Activated T-cell treated with anti-CD3 and anti-CD28 coated beads for 48 hours (primary cell): ENCODE measurements around the gene ANAPC16.
"Not testable (repeated sequence)": the region's sequence is repeated elsewhere in the genome, so short reads cannot be mapped to it uniquely, and the experiment has no call there.

Source experiments
- DNase-seq: peaks from one replicate; pipeline ENCODE4 v3.0.0-alpha.2; 2020; ENCODE audit warnings: low read depth

The ANAPC16 gene

DNA sequence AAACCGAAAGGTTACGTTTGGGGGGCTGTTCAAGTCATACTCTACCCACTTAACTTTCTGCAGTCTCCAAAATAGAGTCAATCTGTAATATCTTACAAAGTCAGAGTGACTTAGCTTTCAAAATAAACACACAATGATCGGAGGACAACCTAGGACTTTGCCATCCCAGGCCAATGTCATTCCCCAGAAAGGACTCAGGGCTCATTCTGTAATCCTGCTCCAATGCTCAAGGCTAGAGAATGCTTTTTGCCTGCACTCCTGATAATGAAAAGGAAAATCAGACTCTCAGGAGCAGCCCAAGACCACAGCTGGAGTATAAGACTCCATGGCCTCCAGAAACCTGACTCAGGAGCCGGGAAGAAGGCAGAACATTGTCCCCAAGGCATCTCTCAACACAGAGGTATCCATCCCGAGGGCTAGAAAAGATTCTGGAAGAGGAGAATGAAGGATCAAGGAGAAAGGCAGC is 28.8 kb downstream of the ANAPC16 start:
- DNase-seq = no peak

- no peak for DNase-seq
These were observed 30.2 kb downstream of the ANAPC16 start for GRCh38 chr10:72245949-72246525.

DNA sequence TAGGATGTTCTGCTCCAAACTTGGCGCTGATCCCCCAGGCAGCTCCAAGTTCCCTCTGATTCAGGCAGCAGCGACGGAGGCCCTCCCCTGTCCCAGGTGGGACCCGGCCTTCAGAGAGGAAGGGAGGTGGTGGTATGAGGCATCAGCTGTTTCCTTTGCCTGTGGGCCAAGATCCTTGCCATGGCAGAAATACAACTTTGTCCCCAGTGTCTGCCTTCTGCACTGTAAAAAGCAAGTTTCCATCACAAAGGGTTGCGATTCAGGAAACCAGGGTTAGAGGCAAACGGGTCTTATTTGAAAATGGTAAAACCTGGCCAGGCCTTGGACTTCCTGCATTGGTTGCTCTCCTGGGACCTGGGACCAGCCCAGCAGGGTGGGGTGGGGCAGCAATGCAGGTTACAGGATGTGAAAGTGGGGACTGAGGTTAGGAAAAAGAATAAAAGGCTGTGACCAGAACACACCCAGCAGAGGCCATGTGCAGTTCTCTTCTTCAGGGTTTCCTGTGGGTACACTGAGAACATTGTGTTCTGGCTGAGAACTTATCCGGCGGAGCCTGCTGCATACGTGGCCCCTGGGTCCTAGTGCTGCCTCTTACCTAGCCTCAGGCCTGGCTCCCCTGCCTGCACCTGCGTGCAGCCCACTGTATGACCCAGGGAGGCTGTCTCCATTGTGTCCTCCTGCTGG is 32.8 kb downstream of the ANAPC16 start:
- peak; percentile 66 for DNase-seq

- DNase-seq = not testable (repeated sequence)
These were observed 33.5 kb downstream of the ANAPC16 start for GRCh38 chr10:72249176-72249862.

DNA sequence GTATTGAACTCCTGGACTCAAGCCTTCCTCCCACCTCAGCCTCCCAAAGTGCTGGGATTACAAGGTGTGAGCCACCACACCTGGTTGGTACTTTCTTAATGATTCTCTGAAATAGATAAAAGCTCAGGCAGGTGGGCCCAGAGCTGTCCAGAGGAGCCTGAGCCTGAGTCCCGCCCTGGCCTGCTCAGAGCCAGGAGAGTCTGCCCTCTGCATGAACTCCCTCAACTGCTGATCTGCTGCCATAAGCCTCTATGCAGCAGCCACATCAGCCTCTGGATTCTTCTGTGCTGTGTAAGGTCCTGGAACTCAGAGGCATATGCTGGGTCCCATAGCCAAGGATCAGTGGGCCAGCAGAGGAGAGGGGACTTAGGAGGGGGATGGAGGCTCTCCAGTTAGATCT is 34.9 kb downstream of the ANAPC16 start:
- DNase-seq = no peak

DNA sequence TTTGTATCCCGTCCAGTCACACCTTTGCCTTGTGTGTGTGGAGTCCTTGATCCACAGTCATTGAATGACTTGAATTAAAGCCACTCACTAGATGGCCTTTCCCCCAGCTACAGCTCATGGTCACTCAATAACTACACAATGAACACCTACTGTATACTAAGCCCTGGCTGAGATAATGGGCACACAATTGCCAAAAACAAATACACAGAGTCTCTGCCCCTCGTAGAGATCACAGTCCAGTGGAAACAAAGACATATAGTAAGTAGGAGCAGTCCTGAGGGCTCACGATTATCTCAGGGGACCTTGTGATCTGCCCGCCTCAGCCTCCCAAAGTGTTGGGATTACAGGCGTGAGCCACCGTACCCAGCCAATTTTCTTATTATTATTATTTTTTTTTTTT is 35.8 kb downstream of the ANAPC16 start:
- DNase-seq = no peak

- DNase-seq = no peak
These were observed 37.2 kb downstream of the ANAPC16 start for GRCh38 chr10:72252972-72253371.

DNA sequence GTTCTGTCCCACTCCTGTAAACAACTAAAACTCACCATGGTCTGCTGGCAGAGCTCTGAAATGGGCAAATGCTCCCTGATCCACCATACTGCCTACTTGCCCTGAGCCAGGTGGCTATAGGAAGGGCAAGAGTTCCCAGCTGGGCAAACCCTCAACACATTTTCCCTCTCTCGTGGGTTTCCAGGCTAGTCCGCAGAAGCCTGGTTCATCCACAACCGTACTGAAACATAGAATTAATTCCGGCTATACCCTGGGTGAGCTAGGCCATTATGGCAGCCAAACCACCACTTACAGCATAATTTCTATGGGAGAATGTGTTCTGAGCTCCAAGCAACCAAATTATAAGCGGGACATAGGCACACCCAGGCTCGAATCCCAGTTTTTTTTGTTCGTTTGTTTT is 37.8 kb downstream of the ANAPC16 start:
- no peak for DNase-seq

DNA sequence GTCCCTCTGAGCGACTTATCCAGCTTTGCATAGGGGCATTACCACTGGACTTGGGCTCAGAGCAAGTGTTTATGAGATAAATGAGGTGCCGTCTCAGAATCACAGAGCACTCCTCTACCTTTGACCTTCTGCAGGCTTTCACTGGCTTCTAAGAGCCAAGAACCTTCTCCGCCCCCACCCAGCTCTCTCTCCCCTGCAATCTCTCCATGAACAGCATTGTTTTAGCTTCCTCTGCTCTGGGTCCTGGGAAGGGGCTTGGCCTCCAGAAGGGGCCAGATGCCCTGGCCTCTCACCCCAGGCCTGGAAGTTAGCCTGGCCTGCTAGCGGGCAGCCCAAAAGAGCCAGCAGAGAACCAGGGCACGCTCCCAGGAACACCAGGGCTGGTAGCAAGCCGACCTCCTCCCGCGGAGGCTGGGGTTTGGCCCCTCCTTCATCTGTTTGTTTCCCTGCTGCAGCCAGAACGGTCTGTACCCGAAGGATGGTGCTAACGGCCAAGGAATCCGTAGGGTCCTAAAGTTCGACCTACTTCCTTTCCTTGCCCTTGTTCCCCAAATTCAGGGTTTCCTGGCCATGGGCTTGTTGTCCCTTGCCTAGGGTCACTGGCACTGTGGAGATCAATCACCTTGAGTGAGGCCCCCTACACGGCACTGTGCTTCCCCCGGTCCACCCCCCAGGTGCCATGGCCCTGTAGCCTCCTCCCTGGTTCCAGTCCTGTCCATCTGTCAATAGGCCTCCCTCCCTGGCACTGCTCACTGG is 39.2 kb downstream of the ANAPC16 start:
- DNase-seq = no peak

- DNase-seq = no peak
These were observed 40.3 kb downstream of the ANAPC16 start for GRCh38 chr10:72255977-72256729.

- DNase-seq = no peak
These were observed 41.5 kb downstream of the ANAPC16 start for GRCh38 chr10:72257051-72257892.

- DNase-seq = no peak
These were observed 42.8 kb downstream of the ANAPC16 start for GRCh38 chr10:72258617-72259016.

DNA sequence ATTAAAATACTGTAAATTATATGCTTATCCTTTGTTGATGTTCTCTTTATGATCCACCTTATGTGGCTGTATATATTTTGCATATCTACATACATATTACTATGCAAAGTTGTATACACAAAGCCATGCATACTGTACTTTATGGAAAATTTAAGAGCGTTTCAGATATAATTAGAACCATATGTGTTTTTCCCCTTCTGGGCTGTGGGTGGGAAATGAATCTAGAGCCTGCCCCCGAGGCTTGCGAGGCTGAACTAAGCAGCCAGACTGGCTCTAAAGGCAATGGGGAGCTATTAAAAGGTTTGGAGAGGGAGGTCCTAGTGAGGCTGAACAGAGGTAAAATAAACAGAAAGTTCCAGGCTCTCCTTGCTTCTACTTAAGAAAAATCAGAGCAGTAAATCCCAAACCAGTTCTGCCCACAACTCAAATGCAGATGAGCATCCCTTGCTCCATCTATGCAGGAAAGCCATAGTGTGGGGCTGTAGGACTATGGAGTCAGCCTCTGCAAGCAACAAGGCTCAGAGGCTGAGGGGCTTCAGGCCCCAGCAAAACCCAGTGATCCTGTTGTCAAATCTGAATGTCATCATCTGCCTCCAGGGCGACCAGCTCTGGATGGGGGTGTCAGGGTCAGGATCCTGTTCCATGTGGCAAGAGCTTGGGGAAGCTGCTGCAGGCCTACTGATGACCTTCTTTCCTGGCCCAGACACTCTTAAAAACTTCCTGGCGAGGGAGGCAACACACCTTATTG is 43.9 kb downstream of the ANAPC16 start:
- no peak for DNase-seq

- peak; percentile 92 for DNase-seq
These were observed 44.6 kb downstream of the ANAPC16 start for GRCh38 chr10:72260239-72260975.

DNA sequence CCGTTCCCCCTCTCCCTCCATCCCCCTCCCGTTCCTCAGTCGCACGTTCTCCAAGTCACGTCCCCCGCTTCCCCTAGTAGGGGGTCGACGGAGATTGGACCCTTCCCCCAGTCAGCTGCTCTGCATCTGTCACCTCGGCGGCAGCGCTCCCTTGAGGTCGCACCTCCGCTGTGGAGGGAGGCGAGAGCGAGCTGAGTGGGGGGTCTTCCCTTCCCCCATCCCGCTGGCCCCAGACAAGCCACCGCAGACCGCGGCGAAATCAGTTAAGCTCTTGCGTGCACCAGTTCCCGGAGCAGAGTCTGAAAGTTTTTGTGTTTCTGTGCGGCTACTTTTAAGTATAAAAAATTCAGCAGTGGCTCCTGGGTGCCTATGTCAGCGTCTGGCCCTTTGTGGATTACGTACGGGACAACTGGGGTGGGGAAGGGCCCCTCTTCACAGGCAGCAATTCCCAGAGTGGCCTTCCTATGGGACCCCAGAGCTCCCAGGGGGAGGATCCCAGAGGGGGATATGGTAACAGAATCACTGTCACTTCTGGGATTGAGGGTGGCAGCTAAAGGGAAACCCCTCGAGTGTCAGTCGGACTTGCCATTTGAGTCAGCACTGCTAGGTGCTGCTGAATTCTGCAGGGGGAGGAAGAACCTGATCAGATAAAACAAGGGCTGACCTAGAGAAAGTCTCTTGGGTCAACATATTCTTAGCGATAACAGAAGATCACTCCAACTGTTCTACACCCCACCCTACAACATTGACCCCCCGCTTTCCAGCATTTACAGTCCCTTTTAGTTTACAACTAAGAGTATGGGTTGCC is 45.4 kb downstream of the ANAPC16 start:
- peak; percentile 59 for DNase-seq

DNA sequence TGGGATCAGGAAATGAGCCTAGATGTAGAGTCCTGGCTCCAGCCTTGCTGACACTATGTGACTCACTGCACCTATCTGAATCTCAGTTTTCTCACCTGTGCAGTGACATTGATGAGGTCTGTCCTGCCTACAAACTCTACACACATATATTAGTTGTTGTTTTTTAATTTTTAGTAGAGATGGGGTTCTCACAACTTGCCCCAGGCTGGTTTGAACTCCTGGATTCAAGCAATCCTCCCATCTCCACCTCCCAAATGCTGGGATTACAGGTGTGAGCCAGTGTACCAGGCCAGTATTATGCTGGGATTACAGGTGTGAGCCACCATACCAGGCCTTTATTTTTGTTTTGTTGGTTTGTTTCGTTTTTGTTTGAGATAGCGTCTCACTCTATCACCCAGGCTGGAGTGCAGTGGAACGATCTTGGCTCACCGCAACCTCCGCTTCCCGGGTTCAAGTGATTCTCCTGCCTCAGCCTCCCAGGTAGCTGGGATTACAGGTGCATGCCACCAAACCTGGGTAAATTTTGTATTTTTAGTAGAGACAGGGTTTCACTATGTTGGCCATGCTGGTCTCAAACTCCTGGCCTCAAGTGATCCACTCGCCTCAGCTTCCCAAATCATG is 46.1 kb downstream of the ANAPC16 start:
- DNase-seq = no peak

GRCh38 chr10:72263613-72264241 is 47.9 kb downstream of the ANAPC16 start:
- no peak for DNase-seq

GRCh38 chr10:72264536-72264935 is 48.7 kb downstream of the ANAPC16 start:
- DNase-seq = no peak
